SK-N-SH (cell line): ENCODE results near the gene CD22.

Experiments
- CTCF ChIP-seq: fragments of 200-600 bp; sonication (generic); IDR thresholded peaks from 2 replicates; pipeline ENCODE4 v1.6.1; 2017; ENCODE audit warnings: antibody characterized with exemption, mild to moderate bottlenecking, moderate library complexity
- ELF1 ChIP-seq: IDR thresholded peaks from 2 replicates; pipeline ENCODE4 v1.4.0; 2012
- EP300 ChIP-seq, 2 experiments: IDR thresholded peaks; 2 replicates each; pipeline versions ENCODE4 v1.4.0 to v1.6.1; 2012; ENCODE audit warnings: borderline replicate concordance in 1 of 2, low read depth in 1 of 2, low read length in 1 of 2
- EZH2phosphoT487 ChIP-seq: fragments of 200-600 bp; sonication (generic); IDR thresholded peaks from 2 replicates; pipeline ENCODE4 v1.6.1; 2017; ENCODE audit warnings: low read depth, mixed run types, mild to moderate bottlenecking, antibody characterized with exemption, moderate library complexity, borderline replicate concordance
- FOXM1 ChIP-seq: IDR thresholded peaks from 2 replicates; pipeline ENCODE4 v1.4.0; 2012; ENCODE audit warnings: low read depth, mild to moderate bottlenecking
- MAX ChIP-seq: IDR thresholded peaks from 2 replicates; pipeline ENCODE4 v1.4.0; 2012; ENCODE audit warnings: low read depth
- MXI1 ChIP-seq: IDR thresholded peaks from 2 replicates; pipeline ENCODE4 v1.6.1; 2012; ENCODE audit warnings: mild to moderate bottlenecking, low read depth, low read length, improper control_type of control experiment
- NRF1 ChIP-seq: IDR thresholded peaks from 2 replicates; pipeline ENCODE4 v1.6.1; 2012; ENCODE audit warnings: low read depth, mild to moderate bottlenecking, low read length
- REST ChIP-seq: IDR thresholded peaks from 2 replicates; pipeline ENCODE4 v1.6.1; 2012; ENCODE audit warnings: mild to moderate bottlenecking, low read depth, low read length, moderate library complexity
- RFX5 ChIP-seq: IDR thresholded peaks from 2 replicates; pipeline ENCODE4 v1.6.1; 2012; ENCODE audit warnings: mild to moderate bottlenecking, improper control_type of control experiment, low read length
- RXRA ChIP-seq: IDR thresholded peaks from 2 replicates; pipeline ENCODE4 v1.4.0; 2012; ENCODE audit warnings: low read depth, mild to moderate bottlenecking, borderline replicate concordance
- YY1 ChIP-seq: IDR thresholded peaks from 2 replicates; pipeline ENCODE4 v1.4.0; 2012; ENCODE audit warnings: low read depth, mild to moderate bottlenecking

GRCh38 chr19:35288906-35289305 lies 40.1 kb upstream of the CD22 start:
- TF ChIP-seq NRF1 (no peak), CTCF (no peak), YY1 (no peak), EP300 (IDR thresholded peaks at IDR 0.05; ENCODE audit: borderline replicate concordance in 1 of 2, low read depth in 1 of 2, low read length in 1 of 2) (no peak), EZH2phosphoT487 (no peak), RXRA (no peak), MAX (no peak), RFX5 (no peak), REST (no peak), MXI1 (no peak), ELF1 (no peak), FOXM1 (no peak)
